Retinal pigment epithelial cell (primary cell): Measurements from ENCODE around the gene ETV6.
"Not testable (repeated sequence)": the region's sequence is repeated elsewhere in the genome, so short reads cannot be mapped to it uniquely, and the experiment has no call there.

ENCODE experiments used
- DNase-seq: peaks from one replicate; pipeline ENCODE4 v3.0.0-alpha.2; 2010; ENCODE audit warnings: low read depth
- H3K4me3 ChIP-seq: 2 replicates; pipeline ENCODE4 v1.5.1; 2011; ENCODE audit warnings: mild to moderate bottlenecking, low read length, control low read depth, moderate library complexity
- TF ChIP-seq, protein P1 (sequence below): conservative IDR thresholded peaks from 2 replicates; pipeline ENCODE4 v1.5.1; 2011; ENCODE audit warnings: low read depth, low read length, control low read depth, inconsistent platforms

ETV6 gene

DNA sequence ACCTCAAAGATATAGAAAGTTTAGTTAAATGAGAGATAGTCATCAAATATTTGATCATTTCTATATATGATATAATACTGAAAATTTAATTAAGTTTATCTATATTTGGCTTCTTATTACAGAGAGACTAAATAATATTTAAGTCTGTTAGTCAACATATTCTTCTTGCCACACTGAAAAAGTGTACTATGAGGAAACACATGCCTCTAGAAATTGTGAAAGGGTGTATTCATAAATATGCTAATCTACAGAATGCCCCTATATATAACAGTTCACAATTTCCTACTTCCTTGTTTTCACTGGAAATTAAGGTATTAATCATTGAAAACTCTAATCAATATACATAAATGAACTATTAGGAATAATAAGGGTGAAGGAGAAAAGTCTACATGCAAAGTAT lies 31.4 kb upstream of the ETV6 start:
- no peak for DNase-seq
- TF ChIP-seq, protein P1, sequence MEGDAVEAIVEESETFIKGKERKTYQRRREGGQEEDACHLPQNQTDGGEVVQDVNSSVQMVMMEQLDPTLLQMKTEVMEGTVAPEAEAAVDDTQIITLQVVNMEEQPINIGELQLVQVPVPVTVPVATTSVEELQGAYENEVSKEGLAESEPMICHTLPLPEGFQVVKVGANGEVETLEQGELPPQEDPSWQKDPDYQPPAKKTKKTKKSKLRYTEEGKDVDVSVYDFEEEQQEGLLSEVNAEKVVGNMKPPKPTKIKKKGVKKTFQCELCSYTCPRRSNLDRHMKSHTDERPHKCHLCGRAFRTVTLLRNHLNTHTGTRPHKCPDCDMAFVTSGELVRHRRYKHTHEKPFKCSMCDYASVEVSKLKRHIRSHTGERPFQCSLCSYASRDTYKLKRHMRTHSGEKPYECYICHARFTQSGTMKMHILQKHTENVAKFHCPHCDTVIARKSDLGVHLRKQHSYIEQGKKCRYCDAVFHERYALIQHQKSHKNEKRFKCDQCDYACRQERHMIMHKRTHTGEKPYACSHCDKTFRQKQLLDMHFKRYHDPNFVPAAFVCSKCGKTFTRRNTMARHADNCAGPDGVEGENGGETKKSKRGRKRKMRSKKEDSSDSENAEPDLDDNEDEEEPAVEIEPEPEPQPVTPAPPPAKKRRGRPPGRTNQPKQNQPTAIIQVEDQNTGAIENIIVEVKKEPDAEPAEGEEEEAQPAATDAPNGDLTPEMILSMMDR = no peak
- H3K4me3 ChIP-seq = no peak overlapping the region

DNA sequence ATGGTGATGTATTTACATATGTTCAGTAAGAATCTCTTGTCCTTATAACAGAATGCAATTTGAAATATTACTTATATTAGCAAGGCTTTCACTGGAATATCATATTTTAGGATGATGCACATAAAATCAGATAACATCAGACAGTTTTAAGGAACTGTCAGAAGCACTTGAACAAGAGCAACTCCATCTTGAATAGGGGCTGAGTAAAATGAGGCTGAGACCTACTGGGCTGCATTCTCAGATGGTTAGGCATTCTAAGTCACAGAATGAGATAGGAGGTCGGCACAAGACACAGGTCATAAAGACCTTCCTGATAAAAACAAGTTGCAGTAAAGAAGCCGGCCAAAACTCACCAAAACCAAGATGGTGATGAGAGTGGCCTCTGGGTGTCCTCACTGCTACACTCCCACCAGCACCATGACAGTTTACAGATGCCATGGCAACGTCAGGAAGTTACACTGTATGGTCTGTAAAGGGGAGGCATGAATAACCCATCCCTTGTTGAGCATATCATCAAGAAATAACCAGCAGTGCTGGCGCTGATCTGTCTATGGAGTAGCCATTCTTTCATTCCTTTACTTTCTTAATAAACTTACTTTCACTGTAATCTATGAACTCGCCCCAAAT lies 27.6 kb upstream of the ETV6 start:
- TF ChIP-seq, protein P1 = no peak
- no peak overlapping the region for H3K4me3 ChIP-seq
- DNase-seq = no peak

DNA sequence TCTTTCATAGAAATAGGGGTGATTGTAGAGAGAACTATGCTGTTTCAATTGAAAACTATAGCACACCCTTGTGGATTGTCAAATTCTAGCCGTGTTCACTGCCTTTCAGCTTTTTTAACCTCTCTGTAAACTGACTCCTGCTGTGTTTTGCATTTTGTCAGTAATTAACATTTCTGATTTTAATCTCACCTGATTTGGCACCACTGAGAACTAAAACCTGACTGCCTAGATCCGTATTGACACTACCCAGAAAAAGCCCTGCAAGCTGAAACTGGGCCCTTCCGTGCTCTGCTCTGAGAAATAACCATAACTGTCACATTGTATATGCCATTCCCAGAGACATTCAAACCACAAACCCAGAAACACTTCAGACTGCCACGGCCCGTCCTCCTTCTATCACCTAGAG lies 26.6 kb upstream of the ETV6 start:
- TF ChIP-seq, protein P1 = peak; percentile 30
- no peak overlapping the region for H3K4me3 ChIP-seq
- no peak for DNase-seq

DNA sequence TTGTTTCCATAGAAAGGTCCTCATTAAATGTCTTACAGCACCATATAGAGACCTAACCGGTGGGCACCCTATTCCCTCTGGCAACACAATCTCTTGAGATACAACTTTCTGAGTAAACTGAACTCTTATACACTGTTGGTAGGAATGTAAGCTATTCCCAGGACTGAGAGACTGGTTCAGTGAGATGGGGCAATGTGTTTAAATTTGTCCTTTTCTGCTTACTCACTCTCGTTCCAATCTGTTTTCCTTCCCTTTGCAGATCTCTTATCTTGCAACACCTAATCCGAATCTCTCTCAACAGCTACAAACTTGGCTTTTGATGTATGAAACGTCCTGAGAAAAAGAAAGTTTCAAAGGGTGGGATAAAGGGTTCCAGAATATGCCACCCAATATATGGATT lies 26.1 kb upstream of the ETV6 start:
- no peak for DNase-seq
- TF ChIP-seq, protein P1 = no peak
- no peak overlapping the region for H3K4me3 ChIP-seq

DNA sequence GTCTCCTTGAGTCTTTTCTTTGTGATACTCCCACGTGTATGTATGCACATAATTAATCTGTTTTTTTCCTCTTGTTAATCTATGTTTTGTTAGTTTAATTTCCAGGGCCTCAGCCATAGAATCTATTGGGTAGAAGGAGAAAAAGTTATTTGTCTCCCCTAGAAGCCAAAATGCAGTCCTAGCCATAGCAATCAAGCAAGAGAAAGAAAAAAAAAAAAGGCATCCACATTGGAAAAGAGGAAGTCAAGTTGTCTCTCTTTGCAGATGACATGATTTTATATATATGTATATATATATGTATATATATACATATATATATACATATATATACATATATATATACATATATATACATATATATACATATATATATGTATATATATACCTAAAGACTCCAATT lies 25.4 kb upstream of the ETV6 start:
- H3K4me3 ChIP-seq = no peak overlapping the region
- TF ChIP-seq, protein P1 = no peak
- no peak for DNase-seq

DNA sequence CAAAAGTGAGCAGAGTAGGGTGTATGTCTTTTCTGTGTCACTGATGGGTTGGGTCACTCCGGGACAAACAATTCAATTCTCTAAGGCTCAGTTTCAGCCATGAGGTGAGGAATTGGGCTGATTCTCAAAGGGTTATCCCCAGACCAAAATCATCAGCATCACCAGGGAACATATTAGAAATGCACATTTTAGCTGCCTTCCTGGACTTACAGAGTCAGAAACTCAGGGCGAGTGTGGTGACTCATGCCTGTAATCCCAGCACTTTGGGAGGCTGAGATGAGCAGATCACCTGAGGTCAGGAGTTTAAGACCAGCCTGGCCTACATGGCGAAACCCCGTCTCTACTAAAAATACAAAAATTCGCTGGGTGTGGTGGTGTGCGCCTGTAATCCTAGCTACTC lies 21.8 kb upstream of the ETV6 start:
- not testable (repeated sequence) for DNase-seq, H3K4me3 ChIP-seq

DNA sequence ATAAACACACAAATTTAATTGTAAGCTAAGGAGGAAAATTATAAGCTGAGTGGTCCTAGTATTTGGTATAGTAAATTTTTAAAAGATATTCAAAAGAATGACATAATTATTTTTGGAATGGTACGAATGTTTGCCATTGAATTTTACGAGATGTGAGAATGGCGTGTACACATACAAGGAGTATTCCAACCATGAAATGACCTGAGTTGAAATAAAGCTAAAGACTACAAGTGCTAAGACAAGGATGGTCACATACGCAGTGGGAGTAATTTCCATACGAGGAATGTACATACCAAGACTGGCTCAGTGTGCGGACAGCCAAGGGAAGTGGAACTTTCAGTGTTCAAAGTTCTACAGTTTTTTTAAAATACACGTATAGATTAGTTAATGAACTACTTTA lies 21.1 kb upstream of the ETV6 start:
- DNase-seq = no peak
- TF ChIP-seq, protein P1 = no peak
- no peak overlapping the region for H3K4me3 ChIP-seq
